Urothelium cell line (cell line): ENCODE measurements around the gene N4BP2.

Experiments
- DNase-seq: peaks from one replicate; pipeline ENCODE4 v3.0.0; 2011; ENCODE audit warnings: low spot score, mixed read lengths
- FAIRE-seq: peaks from 2 replicates; lab custom pipeline; 2011; peaks lifted over from hg19 to GRCh38; lab: Jason Lieb, UNC

The N4BP2 gene

GRCh38 chr4:40190465-40190864, 133.8 kb downstream of the N4BP2 start:
- DNase-seq (no peak), FAIRE-seq (no peak)

- DNase-seq, result no peak
Observed at GRCh38 chr4:40190880-40191815, 134.5 kb downstream of the N4BP2 start.

GRCh38 chr4:40192114-40193015, 135.7 kb downstream of the N4BP2 start:
- no peak for FAIRE-seq
- DNase-seq, result no peak

More at GRCh38 chr4:40190880-40191815, 134.5 kb downstream of the N4BP2 start:
- no peak for FAIRE-seq

DNA sequence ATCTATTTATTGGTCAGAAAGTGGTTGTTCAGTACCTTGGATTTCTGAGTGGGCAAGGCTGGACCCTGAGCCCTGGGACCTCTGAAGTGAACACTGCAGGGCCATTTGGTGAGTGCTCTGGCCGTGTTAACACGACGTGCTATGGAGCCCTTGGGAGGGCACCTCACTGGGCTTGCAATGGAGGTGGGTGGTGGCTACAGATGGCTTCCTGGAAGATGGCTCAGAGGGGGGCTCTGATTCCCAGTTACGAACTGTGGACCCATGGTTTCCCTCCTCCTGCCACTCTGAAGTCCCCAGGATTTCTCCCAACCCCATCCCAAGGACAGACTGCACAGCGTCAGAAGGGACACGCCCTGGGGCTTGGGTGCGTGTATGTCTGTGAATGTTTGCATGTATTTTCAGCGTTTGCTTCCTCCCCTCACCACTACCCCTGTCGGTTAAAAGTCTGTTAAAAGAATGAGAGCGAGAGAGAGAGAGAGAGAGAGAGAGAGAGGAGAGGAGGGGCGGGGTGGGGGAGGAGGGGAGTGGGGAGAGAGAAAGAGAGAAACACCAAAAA, 136.4 kb downstream of the N4BP2 start:
- FAIRE-seq (no peak), DNase-seq (no peak)

- no peak for DNase-seq
- FAIRE-seq, result no peak
Observed at GRCh38 chr4:40193578-40193977, 136.9 kb downstream of the N4BP2 start.

DNA sequence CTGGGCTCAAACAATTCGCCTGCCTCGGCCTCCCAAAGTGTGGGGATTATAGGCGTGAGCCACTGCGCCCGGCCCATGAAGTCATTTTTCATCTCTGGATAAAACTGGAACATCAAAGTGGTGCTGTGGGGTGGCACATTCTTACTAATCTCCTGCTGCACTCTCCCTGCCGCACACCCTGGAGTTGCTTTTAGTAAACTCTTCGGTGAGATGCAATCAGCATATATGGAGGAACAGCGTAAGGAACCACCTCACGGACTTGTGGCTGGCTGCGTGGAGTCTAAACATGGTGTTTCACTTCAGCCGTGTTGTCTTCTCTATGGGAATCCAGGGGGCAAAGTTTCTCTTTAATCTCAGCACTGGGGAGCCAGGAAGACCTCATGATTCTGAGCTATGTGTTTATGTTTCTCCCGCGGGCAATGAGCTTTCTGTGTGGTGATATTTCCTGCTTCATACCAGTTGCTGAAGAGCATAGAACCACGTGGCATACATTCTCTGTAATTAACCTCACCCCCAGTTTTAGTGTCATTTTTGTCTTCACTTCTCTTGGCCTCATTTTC, 138.0 kb downstream of the N4BP2 start:
- FAIRE-seq (no peak), DNase-seq (no peak)

DNA sequence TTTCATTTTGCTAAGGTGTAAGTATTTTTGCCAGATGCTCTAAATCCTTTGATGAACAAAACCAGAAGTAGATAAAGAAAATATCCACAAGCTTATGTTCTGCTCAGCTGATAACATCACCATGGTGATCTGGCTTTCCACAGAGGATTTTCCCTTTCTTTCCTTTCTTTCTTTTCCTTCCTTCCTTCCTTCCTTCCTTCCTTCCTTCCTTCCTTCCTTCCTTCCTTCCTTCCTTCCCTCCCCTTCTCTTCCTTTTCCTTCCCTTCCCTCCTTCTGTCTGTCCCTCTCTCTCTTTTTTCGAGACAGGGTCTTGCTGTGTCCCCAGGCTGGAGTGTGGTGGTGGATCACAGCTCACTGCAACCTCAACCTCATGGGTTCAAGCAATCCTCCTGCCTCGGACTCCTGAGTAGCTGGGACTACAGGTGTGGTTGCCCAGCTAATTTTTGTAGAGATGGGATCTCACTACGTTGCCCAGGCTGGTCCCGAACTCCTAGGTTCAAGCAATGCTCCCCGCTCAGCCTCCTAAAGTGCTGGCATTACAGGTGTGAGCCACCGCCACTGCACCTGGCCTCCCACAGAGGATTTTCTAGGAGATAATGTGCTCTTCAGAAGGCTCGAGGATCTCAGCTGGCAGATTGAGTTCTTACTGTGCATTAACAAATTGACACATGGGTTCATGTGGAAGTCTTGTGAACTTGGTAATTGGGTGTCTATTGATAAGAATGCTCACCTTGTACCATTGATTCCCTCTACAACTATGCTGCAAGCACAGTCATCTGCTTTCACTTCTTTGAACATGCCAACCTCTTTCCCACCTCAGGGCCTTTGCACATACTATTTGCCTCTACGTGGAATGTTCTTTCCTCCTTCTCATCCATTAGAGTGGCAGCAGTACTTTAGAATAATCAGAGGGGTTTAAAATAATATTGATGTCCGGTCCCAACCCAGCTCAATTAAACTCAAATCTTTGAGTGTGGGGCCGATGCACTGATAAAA, 138.8 kb downstream of the N4BP2 start:
- FAIRE-seq, result no peak
- DNase-seq, result no peak

DNA sequence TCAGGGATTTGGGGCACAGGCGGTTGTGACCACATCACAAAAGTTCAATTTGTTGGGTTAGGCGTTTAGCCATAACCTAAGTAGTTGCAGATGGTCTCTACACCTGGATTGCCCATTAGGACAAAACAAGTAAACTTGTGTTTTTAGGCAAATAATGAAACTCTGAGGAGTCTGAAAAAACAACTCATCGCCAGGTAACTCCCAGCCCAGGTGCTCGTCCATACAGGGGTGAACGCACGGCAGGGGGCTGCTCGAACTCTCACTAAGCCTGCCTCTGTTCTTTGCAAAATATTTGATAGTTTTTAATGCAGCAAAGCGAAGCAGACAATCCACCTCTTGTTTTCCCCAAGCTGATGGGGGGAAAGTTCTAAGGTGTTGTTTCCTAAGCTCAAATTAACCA, 139.6 kb downstream of the N4BP2 start:
- FAIRE-seq (peak; percentile 17), DNase-seq (no peak)

DNA sequence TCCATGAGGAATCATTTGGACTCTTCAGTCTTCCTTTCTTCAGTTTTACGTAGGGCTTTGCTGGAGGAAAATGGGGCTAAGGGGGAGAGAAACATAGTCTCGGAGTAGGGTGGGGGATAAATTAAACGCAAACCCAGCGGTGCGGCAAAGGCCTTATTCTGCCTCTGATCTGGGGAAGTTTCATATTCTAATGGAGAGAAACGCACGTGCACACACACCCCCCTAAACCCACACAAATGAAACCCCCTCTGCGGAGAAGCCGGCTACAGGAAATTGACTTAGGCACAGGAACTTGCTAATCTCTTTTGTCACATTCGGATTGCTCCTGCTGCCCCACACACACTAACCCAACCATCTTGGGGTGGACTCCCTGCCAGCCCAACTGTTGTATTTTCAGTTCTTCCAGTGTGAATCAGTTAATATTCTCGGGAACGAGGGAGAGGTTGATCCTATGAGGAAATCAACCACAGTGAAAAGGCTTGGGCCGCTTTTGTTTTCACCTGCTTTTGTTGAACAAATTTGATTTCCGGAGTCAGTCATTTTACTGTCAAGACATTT, 140.2 kb downstream of the N4BP2 start, which contains the start of gene RHOH:
RHOH (plus strand) TSS at position 308 of the 558 bp plus-strand sequence. CDS start 46,356 bp downstream, outside the sequence.
- FAIRE-seq (no peak), DNase-seq (no peak)

GRCh38 chr4:40197879-40198689, 141.4 kb downstream of the N4BP2 start:
- DNase-seq (no peak), FAIRE-seq (no peak)

GRCh38 chr4:40199179-40199670, 142.6 kb downstream of the N4BP2 start:
- no peak for FAIRE-seq
- no peak for DNase-seq

- peak; percentile 48 for FAIRE-seq
Observed at GRCh38 chr4:40199999-40200874, 143.6 kb downstream of the N4BP2 start.

DNA sequence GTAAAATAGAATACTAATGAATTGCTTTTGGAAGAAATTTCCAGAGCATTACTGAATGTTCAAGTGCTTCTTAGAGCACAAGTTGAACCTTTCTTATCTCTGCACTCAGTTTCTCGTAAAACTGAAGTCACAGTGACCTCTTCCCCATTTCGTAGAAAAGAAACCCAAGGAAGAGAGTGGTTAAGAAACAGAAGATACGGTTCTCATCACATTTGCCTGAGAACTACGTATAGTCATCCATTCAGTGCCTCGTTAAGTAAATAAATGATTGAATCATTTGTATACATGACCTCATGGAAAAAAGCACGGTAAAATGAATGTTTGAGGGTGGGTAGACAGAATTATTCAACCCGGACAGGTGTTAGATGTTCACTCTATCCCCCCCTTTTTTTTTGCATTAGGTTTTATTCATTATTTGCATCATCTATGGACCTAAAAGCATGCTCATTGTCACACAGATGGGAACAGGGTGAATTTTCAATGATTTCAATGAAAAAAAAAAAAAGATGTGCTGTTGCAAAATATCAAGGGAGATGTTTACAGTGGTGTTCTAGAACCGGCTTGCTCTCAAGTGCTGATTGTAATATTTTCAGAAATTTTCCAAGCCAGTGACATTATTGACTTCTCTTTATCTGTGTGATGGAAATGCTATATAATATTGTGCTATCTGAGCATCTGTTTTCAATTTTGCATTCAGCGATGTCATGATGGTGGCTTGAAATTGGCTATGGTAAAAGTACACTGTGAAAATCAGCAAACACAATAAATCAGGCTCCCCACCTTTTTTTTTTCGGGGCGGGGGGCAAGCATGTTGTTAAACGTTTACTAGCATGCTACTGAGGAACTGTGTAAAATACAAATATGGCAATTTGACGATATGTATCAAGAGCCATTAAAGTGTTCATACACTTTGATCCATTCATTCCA, 144.5 kb downstream of the N4BP2 start:
- DNase-seq, result no peak
- FAIRE-seq, result no peak

More at GRCh38 chr4:40199999-40200874, 143.6 kb downstream of the N4BP2 start:
- no peak for DNase-seq

DNA sequence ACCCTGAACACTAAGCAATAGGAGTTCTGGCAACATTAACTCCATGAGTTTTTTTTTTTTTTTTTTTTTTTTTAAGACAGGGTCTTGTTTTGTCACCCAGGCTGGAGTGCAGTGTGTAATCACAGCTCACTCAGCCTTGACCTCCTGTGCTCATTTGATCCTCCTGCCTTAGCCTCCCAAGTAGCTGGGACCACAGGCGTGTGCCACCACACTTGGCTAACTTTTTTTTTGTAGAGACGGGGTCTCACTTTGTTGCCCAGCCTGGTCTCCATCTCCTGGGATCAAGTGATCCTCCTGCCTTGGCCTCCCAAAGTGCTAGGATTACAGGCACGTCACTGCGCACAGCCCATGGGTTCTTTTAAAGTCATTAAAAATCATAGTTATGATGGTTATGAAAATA, 145.2 kb downstream of the N4BP2 start:
- FAIRE-seq, result no peak
- DNase-seq, result no peak

- DNase-seq, result no peak
- no peak for FAIRE-seq
Observed at GRCh38 chr4:40202474-40202873, 145.8 kb downstream of the N4BP2 start.
